ENCODE measurements around the gene IMPG2.

DNA sequence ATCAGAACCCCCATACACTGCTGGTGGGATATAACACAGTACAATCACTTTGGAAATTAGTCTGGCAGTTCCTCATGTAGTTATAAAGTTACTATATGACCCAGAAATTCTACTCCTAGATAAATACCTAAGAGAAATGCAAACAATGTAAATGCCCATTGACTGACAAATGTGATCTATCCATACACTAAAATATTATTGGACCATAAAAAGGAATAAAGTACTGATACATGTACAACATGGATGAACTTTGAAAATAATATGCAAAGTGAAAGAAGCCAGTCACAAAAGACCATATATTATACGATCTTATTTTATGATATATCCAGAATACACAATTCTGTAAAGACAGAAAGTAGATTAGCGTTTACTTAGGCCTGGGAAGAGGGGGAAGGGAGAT, 7.8 kb downstream of the IMPG2 start:
- TF ChIP-seq, protein P1, sequence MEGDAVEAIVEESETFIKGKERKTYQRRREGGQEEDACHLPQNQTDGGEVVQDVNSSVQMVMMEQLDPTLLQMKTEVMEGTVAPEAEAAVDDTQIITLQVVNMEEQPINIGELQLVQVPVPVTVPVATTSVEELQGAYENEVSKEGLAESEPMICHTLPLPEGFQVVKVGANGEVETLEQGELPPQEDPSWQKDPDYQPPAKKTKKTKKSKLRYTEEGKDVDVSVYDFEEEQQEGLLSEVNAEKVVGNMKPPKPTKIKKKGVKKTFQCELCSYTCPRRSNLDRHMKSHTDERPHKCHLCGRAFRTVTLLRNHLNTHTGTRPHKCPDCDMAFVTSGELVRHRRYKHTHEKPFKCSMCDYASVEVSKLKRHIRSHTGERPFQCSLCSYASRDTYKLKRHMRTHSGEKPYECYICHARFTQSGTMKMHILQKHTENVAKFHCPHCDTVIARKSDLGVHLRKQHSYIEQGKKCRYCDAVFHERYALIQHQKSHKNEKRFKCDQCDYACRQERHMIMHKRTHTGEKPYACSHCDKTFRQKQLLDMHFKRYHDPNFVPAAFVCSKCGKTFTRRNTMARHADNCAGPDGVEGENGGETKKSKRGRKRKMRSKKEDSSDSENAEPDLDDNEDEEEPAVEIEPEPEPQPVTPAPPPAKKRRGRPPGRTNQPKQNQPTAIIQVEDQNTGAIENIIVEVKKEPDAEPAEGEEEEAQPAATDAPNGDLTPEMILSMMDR (conservative IDR thresholded peaks at IDR 0.05), result no peak
- TF ChIP-seq ZFX (IDR thresholded peaks at IDR 0.05), result no peak
